GM12878 (cell line): ENCODE results near the gene NTN3. TPM values are rescaled to one million over a fixed set of nuclear protein-coding genes. Genes with fewer than 3 reads are reported as not detected.

Source experiments
- BMI1 ChIP-seq: fragments of 450-650 bp; IDR thresholded peaks from 2 replicates; pipeline ENCODE4 v1.6.1; 2016; ENCODE audit warnings: mild to moderate bottlenecking, moderate library complexity, borderline replicate concordance
- CEBPB ChIP-seq, 2 experiments: fragments of 150-350 bp in 1 of 2; IDR thresholded peaks; 2 replicates each; pipeline ENCODE4 v1.6.1; 2012 to 2014; ENCODE audit warnings: low read depth in 2 of 2, low read length in 2 of 2, borderline replicate concordance in 1 of 2, inconsistent platforms in 1 of 2
- CTCF ChIP-seq, 3 experiments: IDR thresholded peaks in 2 of 3; conservative IDR thresholded peaks in 1 of 3; 2 replicates each; pipeline ENCODE4 v1.5.1; 2011; ENCODE audit warnings: low read depth in 3 of 3, low read length in 3 of 3, mild to moderate bottlenecking in 3 of 3, control low read depth in 2 of 3, moderate library complexity in 2 of 3, inconsistent platforms in 1 of 3, mixed read lengths in 1 of 3; ENCODE audit not compliant: control insufficient read depth in 2 of 3, insufficient read depth in 1 of 3; ENCODE audit errors: extremely low read depth in 1 of 3
- NR2C2 ChIP-seq: IDR thresholded peaks from 2 replicates; pipeline ENCODE4 v1.6.1; 2011; ENCODE audit warnings: borderline replicate concordance, low read depth; ENCODE audit not compliant: control insufficient read depth, insufficient read length
- PKNOX1 ChIP-seq: fragments of 450-650 bp; IDR thresholded peaks from 2 replicates; pipeline ENCODE4 v1.6.1; 2016; ENCODE audit warnings: mild to moderate bottlenecking
- POLR2AphosphoS2 ChIP-seq: IDR thresholded peaks from 2 replicates; pipeline ENCODE4 v1.6.1; 2011; ENCODE audit warnings: low read depth, mild to moderate bottlenecking, low read length, improper control_type of control experiment, moderate library complexity
- RAD21 ChIP-seq: IDR thresholded peaks from 2 replicates; pipeline ENCODE4 v1.6.1; 2011; ENCODE audit warnings: mild to moderate bottlenecking, low read depth, low read length, moderate library complexity; ENCODE audit not compliant: insufficient read depth
- SIN3A ChIP-seq: IDR thresholded peaks from 2 replicates; pipeline ENCODE4 v1.6.1; 2012; ENCODE audit warnings: low read depth, low read length, improper control_type of control experiment
- SKIL ChIP-seq: fragments of 450-650 bp; IDR thresholded peaks from 2 replicates; pipeline ENCODE4 v1.6.1; 2017; ENCODE audit warnings: mild to moderate bottlenecking, low read depth, inconsistent platforms; ENCODE audit not compliant: poor library complexity, severe bottlenecking
- SMARCA5 ChIP-seq: fragments of 450-650 bp; IDR thresholded peaks from 2 replicates; pipeline ENCODE4 v1.6.1; 2017; ENCODE audit warnings: mild to moderate bottlenecking
- SPI1 ChIP-seq: IDR thresholded peaks from 2 replicates; pipeline ENCODE4 v1.6.1; 2011; ENCODE audit warnings: low read depth, mild to moderate bottlenecking, low read length, moderate library complexity, borderline replicate concordance; ENCODE audit not compliant: insufficient read depth
- TCF3 ChIP-seq: IDR thresholded peaks from 2 replicates; pipeline ENCODE4 v1.6.1; 2012; ENCODE audit warnings: low read depth, mild to moderate bottlenecking, low read length, borderline replicate concordance; ENCODE audit not compliant: insufficient read depth
- YY1 ChIP-seq: IDR thresholded peaks from 2 replicates; pipeline ENCODE4 v1.6.1; 2011; ENCODE audit warnings: low read depth, mild to moderate bottlenecking, low read length
- polyA plus RNA-seq, 11 experiments: library from polyadenylated mRNA; depleted of rRNA in 4 of 11; unstranded in 6 of 11; stranded (reverse) in 5 of 11; fragments of >200 nt; fragmentation: Nextera tagmentation in 4 of 11; fragmentation: Illumina TruSeq in 1 of 11; extraction: Ambion mirVana in 4 of 11; extraction: Trizol in 1 of 11; gene quantifications; 1 replicate in 1 of 11; 2 replicates in 10 of 11; pipeline versions ENCODE4 v1.2.1 to v1.2.3, GENCODE V29; 2011 to 2016; ENCODE audit warnings: inconsistent platforms in 2 of 11, missing spikeins in 2 of 11, low read depth in 1 of 11
- total RNA-seq, 4 experiments: library from RNA; depleted of rRNA in 3 of 4; stranded (reverse); fragments of >200 nt in 3 of 4; fragmentation: Illumina TruSeq in 1 of 4; extraction: Trizol in 1 of 4; gene quantifications; 2 replicates each; pipeline versions ENCODE4 v1.2.1 to v1.2.3, GENCODE V29; 2013 to 2021
- TF ChIP-seq, protein P1 (sequence below): fragments of 450-650 bp; IDR thresholded peaks from 2 replicates; pipeline ENCODE4 v1.6.1; 2017; ENCODE audit warnings: low read depth, mild to moderate bottlenecking, moderate library complexity
- TF ChIP-seq, protein P2 (sequence below): IDR thresholded peaks from 2 replicates; pipeline ENCODE4 v1.6.1; 2011; ENCODE audit warnings: low read depth, mild to moderate bottlenecking, low read length, moderate library complexity, borderline replicate concordance; ENCODE audit errors: extremely low read depth

NTN3 gene
- total and polyA plus RNA-seq, 10 of the 15 experiments (the other 5 are each of a cell fraction or from before 2014, with no cell fraction given) = 0.04 TPM; not detected in 9

GRCh38 chr16:2507052-2507659 is 36.1 kb downstream of the NTN3 start (continued):
- TF ChIP-seq CTCF (IDR thresholded peaks at IDR 0.05 in 2 of 3, conservative IDR thresholded peaks at IDR 0.05 in 1 of 3; ENCODE audit: control insufficient read depth in 2 of 3, extremely low read depth in 1 of 3, insufficient read depth in 1 of 3, low read depth in 3 of 3, low read length in 3 of 3) (peak; percentile 26 to 44 (median 39); a peak in 4 of 6 replicates), BMI1 (no peak), TCF3 (0 out of 2 replicates have a peak, but pooled peaks have one; percentile 26), YY1 (0 out of 2 replicates have a peak, but pooled peaks have one; percentile 34), SKIL (no peak), POLR2AphosphoS2 (no peak), SIN3A (no peak), CEBPB (IDR thresholded peaks at IDR 0.05; ENCODE audit: borderline replicate concordance in 1 of 2, low read depth in 2 of 2, low read length in 2 of 2) (no peak), RAD21 (0 out of 2 replicates have a peak, but pooled peaks have one; percentile 6), PKNOX1 (0 out of 2 replicates have a peak, but pooled peaks have one; percentile 26), SPI1 (peak; percentile 78), SMARCA5 (peak; percentile 40; the same call in 1 of the 2 replicates), NR2C2 (no peak)
- TF ChIP-seq, protein P1, sequence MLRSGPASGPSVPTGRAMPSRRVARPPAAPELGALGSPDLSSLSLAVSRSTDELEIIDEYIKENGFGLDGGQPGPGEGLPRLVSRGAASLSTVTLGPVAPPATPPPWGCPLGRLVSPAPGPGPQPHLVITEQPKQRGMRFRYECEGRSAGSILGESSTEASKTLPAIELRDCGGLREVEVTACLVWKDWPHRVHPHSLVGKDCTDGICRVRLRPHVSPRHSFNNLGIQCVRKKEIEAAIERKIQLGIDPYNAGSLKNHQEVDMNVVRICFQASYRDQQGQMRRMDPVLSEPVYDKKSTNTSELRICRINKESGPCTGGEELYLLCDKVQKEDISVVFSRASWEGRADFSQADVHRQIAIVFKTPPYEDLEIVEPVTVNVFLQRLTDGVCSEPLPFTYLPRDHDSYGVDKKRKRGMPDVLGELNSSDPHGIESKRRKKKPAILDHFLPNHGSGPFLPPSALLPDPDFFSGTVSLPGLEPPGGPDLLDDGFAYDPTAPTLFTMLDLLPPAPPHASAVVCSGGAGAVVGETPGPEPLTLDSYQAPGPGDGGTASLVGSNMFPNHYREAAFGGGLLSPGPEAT = peak; percentile 53
- TF ChIP-seq, protein P2, sequence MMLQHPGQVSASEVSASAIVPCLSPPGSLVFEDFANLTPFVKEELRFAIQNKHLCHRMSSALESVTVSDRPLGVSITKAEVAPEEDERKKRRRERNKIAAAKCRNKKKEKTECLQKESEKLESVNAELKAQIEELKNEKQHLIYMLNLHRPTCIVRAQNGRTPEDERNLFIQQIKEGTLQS = no peak
